GM18870 (cell line): ENCODE results near the gene KRT16.
"Not testable (repeated sequence)": the region's sequence is repeated elsewhere in the genome, so short reads cannot be mapped to it uniquely, and the experiment has no call there.

ENCODE experiments used
- ATAC-seq: cut with Tn5 transposase; IDR thresholded peaks from one replicate; pipeline ENCODE4 v1.9.1; 2021; ENCODE audit warnings: moderate library complexity; ENCODE audit not compliant: unreplicated experiment

KRT16 gene

DNA sequence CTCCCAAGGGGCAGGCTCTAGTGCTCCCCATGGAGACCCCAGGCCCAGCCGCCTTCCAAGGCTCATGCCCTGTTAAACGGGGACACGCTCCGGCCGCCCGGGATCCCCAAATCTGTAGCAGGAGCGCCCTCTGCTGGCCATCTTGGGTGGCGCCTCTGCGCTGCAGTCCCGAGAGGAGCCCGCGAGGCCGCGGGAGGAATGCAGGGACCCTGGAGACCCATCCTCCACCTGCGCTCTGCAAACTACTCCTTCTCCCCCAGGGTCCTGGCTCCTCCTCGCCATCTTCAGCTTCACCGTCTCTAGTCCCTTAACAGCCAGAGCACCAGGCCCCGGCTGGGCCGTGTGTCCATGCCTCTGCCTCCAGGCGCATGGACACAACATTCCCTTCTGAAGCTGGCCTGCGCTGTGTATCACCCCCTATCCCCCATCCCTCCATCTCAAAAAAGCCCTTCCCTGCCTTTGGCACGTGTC lies 35.4 kb upstream of the KRT16 start:
- ATAC-seq = no peak

DNA sequence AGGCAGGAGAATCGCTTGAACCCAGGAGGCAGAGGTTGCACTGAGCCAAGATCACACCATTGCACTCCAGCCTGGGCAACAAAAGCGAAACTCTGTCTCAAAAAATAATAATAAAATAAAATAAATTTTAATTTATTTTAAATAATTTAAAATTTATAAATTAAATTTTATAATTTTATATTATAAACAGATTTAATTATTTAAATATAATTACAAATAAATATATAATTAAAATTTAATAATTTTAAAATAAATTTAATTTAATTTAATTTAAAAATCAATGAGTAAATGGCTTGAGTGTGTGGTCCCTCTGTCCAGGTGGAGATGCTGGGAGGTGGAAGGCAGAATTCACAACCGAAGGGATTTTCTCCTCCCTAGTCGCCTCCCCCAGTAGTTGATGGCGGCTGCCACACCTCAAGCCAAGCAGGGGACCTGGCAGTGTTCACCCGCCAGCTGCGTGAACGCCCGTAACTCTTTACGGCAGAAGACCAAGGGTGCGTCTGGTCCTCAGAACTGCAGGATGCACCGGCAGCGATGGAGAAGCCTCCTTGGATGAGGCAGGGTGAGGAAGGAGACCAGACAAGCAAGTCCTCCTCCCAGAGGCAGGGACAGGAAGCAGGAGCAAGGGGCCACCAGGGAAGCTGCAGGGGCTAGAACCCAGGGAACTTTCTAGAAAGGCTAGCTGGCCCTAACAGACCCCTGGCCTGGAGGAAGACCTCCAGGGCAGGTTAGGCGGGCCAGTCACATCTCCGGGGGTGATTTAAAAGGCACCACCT lies 34.7 kb upstream of the KRT16 start:
- ATAC-seq = no peak

DNA sequence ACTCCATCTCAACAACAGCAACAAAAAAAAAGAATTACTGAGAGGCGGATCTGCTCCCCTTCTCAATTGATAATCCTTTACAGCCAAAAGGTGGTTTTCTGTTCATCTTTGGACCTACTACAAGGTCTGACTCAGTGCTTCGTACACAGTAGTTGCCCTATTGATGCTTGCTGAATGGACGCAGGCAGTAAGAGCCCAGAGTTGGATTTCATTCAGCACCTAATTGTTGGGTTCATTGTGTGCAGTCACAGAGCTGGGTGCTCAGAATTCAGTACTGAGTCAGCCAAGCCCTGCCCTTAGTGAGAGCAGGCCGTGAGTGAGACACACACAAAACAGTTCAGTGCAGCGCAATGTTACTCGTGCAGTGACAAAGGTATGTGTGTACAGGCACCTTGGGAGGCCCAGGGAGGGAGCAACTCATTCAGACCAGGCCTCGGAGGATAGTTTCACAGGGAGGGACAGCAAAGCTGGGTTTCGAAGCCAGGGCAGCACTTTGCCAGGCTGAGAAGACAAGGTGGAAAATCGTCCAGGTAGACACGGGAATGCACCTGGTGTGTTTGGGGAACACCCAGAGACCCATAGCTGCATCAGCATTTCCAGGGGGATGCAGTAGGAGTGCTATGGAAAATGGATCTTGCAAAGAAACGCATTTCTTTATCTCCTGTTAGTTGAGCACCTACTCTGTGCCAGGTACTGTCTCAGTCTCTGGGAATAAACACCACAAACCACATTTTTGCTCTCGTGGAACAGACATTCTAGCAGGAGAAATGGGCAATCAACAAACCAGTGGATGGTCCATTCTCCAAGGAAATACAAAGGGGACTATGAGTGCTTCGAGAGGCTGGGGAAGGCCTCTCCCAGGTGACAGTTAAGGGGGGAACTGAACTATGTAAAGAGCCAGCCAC lies 29.9 kb upstream of the KRT16 start:
- ATAC-seq = no peak

DNA sequence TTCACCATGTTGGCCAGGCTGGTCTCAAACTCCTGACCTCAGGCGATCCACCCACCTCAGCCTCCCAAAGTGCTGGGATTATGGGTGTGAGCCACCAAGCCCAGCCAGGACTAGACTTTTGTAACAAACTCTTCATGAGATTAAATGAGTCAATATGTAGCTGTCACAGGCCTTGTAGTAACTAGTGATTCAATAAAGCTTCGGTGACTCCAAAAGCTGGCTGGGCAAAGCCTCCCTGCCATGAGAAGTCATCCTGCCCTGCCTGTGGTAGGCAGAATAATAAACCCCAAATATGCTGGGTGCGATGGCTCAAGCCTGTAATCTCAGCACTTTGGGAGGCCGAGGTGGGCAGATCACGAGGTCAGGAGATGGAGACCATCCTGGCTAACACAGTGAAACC lies 28.0 kb upstream of the KRT16 start:
- ATAC-seq = not testable (repeated sequence)

DNA sequence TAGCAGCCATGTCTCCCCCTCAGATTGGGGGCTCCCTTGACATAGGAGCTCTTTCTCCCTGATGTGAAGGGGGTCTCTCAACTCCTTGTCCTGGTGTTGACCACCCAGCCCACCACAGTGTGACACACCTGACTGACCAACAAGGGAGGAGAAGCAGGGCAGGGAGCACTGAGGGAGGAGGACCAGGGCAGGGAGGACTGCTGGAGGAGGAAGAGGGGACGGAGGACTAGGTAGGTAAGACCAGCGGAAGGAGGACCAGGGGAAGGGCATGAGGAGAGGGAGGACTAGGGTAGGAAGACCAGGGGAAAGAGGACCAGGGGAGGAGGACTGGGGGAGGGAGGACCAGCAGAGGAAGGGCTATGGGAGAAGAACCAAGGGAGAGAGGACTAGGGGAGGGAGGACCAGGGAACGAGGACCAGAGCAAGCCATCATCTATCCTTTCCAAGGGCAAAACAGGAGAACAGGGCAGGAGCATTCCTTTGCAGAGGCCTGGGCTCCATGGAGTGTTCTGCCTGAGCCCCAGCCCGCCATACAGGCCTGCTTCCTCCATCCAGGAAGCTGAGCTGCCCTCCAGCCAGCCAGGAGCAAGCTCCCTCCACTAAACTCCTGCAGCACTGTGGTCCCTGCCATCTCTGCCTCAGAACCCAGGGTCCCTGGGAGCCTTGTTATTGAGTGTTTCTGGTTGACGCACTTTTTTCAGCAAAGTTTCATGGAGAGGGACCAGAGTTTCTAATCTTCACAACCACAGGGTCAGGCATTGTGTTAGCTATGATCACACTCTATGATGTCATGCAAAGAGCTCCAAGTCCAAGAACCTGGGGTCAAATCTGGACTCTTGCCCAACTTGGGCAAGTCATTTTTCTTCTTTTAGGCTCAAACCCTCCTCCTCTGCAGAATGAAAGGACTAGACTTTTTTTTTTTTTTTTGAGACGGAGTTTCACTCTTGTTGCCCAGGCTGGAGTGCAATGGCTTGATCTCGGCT lies 27.2 kb upstream of the KRT16 start:
- no peak for ATAC-seq

DNA sequence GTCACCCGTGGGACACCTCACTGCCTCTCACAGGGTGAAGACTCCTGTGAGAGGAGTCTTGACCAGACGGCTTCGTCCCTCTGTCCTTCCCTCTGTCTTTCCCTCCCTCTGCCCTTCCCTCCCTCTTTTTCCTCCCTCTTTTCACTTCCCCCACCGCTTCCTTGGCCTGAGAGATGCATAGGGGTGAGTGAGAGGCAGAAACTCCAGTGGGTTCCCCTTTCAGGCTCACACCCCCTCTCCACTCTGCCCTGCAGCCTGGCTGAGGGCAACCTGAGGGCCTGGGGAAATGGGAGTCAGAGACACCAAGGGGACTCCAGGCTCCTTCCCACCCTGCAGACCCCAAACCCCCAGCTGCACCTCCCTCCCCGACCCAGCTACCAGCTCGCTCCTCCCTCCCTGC lies 26.4 kb upstream of the KRT16 start:
- ATAC-seq = no peak

DNA sequence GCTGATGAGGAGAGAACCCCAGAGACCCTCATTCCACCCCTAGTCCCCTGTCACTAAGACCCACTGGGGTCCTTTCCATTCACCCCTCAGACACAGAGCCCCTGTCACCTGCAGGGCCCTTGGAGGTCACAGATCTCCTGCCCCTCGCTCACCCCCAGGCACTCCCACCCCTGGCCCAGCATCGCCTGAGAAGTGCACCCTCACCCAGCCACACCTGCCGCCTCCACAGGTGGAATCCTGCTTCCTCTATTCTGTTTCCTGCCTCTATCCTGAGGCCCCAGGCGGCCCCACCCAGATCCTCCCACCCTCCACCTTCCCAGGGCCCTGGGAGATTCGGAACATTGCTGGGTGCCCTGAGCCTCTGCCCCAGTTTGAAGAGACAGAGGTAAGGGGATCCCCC lies 25.6 kb upstream of the KRT16 start:
- no peak for ATAC-seq

DNA sequence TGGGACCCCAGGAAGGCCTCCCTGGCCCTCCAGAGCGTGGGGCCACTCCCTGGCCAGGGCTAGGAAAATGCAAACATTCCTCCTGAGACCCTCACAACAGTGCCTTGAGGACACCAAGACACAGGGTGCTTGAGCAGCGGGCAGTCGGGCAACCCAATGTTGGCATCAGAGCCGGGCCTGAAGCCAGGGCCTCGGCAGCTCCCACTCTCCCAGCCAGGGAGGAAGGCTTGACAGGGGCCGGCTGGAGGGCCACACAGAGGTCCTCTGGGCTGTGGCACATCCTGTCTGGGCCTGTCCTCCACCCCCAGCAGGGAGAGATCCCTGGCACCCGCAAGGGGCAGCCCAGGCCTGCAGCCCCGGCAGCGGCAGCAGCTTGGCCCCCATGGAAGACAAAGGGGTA lies 24.1 kb upstream of the KRT16 start:
- no peak for ATAC-seq

DNA sequence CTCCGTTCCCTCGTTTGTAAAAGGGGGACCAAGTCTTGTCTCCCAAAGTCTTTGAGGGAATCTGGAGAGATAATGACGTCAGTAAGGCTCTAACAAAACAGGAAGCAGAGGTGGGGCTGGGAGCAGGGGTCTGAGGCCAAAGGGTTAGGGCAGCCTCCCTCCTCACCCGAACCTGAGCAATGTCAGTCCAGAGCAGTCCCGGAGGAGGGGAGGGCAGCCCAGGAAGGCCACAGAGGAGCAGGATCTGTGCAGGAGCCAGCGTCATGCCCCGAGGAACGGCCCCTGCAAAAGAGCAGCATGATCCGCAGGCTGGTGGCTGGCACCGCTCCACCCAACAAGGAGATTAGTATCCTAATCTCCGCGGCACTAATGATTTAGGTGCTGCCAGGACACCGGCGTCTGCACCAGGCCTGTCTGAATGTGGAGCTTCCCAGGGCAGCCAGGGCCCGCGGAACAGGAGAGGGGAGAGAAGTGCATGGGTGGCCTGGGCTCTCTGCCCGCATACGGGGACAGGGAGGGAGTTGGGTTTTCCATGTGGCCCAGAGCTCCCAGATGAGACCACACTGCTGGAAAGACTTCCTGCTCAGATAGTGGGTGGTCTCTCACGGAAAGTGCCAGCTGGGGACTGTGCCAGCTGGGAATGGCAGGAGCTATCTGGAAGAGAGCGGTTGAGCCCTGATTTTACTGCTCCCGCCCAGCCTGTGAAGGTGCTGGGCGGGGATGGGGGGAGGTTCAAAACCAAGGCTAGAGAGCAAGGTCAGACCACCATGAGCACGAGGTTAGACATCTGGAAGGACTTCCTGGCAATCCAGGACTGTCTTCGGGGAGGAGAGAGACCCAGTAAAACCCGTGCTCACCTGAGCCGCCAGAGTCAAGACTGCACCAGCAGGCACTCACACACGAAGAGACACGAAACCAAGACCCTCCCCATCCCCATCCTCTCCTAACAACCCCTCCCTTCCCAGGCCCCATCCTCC lies 22.8 kb upstream of the KRT16 start:
- ATAC-seq = no peak

DNA sequence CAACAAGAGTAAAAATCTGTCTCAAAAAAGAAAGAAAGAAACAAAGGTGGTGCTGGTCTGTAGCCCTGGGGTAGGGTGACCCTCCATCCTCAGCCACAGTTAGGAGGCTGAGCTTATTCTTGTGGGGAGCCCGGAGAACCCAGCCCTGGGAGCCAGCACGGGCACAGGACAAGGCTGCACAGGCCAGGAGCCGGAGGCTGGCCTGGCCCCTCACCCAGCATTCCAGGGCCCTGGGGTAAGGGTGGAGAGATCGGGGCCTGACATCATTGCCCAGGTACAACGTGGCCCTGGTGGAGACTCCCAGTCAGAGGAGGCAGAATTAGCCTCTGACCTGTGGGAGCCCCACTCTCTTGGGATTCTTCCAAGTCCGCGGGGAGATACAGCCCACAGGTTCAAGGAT lies 22.1 kb upstream of the KRT16 start:
- no peak for ATAC-seq

DNA sequence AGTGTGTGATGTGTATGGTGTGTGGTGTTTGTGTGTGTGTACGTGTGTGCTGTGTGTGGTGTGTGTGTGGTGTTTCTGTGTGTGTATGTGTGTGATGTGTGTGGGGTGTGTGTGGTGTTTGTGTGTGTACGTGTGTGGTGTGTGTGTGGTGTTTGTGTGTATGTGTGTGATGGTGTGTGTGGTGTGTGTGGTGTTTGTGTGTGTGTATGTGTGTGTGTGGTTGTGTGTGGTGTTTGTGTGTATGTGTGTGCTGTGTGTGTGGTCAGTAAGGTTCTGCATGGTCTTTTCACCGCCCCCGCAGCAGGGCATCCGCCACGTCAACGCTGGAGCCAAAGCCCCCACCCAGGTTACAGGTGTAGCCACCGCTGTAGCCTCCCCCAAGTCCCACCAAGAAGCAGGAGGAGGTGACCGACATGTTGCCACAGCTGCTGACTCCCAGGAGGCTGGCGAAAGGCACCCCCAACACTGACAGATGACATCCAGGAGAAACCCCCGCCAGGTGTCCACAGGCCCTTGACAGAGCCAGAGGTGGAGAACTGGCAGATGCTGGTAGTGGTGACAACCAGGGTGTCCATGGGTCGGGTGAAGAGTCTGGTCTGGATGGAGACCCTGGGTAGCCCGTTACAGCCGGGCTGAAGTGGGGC lies 21.1 kb upstream of the KRT16 start:
- ATAC-seq = no peak

DNA sequence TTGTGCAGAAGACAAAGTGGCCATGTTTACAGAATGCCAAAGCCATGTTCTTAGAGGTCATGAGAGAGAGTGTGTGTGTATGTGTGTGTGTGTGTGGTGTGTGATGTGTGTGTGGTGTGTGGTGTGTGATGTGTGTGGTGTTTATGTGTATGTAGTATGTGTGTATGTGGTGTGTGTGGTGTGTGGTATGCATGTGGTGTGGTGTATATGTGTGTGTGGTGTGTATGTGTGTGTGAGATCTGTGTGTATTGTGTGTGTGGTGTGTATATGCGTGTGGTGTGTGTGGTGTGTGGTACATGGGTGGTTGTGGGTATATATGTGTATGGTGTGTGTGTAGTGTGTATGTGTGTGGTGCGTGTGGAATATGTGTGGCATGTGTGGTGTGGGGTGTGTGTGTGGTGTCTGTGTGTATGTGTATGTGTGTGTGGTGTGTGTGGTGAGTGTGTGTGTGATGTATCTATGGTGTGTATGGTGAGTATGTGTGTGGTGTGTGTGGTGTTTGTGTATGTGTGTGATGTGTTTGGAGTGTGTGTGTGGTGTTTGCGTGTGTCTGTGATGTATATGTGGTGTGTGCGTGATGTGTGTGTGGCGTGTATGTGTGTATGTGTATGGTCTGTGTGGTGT lies 20.0 kb upstream of the KRT16 start:
- no peak for ATAC-seq

DNA sequence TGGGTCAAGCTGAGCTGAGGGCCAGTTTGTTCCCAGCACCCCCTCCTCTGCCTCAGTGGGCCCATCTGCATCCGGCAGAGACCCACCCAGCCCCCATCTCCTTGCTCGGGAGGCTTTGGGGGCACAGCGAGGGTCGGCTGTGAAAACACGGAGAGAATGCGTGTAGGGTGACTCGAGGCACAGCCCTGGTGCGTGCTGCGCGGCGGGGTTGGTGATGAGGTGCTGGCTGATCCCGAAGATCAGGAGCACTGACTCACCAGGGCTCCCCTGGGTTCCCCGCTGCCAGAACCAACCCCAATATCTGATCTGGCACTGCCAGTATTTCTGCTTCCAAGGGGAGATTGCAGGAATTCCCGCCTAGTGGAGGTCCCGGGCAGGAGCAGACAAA lies 19.3 kb upstream of the KRT16 start:
- ATAC-seq = no peak

DNA sequence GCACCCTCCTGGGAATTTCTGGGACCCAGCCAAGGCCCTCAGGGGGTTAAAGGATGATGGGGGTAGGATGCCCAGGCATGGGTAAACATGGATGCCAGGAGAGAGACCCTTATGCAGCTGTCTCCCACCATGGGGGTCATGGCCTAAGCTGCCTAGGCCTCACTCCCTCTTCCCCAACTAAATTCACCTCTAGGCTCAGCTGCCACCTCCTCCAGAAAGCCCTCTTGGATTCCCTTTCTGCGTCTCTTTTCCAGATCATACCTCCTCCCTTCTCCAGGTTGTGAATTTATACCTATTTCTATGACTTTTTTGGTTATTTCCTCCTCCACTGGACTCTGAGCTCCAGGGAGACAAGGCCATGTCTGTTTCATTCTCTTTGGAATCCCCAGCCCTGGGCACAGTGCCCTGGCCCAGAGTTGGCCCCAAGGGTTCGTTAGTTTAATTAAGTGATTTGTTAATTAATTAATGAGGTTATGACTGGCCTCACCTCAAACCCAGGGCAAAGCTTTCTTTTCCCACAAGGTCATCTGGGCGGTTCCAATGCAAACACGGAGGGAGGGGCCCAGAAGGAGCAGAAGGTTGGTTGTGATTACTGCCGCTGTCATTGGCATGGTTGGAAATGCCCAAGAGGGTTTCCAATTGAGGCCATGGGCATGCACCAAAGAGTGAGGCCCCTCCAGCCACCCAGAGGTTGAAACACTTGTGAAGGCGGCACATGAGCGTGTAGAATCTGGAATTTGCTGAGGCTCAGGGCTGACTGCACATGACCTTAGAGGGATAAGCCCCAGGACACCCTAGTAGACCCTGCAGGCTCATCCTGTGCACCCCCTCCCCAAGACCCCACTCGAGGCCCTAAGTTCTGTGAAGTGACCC lies 18.7 kb upstream of the KRT16 start:
- no peak for ATAC-seq

DNA sequence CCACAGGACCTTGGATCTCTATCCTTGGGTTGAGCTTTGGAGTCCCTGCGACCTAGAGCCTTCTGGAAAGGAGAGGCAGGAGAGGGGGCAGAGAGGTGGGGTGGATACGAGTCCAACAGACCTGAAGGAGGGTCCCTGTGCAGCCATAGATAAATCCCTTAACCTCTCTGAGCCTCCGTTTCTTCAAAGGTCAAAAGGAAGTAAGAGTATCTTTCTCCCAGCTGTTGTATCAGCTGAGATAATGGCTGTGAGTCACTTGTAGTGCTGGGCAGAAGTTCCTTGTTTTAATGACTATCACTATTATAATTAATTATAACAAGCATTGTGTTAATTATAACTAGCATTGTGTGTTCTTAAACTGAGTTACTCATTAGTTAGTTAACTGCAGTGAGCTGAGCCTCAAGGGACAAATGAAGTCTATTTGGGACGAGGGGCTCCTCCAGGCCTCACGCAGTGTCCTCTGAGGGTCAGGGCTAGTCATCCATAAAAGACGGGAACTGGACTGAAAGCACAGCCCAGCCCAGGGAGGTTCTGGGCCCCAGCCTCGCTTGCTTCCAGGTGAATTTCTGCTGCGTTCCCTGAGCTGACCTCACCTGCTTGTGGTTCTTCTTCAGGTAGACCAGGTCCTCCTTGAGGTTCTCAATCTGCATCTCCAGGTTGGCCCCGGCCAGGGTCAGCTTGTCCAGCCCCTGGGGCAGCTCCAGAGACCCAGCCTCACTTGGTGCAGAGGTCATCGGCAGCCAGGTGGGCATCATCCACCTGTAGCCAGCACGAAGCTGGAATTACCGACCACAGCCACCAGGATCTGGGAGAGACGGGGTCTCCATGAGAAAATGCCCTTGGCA lies 17.5 kb upstream of the KRT16 start:
- ATAC-seq = no peak

DNA sequence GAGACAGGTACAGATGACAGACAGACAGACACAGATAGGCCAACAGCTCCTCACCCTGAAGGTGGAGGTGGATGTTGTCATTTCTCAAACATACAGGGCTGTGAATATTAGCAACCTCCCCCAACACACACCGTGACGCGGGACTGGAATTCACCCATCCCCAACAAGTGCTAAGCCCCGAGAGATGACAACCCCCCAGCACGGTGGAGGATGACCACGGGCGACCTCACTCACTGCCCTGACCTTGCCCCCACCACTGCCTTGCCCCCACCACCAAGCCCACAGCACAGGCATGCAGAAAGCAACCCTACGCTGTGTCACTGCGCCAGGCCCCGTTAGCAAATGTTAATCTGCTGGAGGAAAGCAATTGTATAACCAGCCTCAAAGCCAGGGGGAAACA lies 16.7 kb upstream of the KRT16 start:
- no peak for ATAC-seq
